ENCODE data around the gene SET.
"Not testable (repeated sequence)": the region's sequence is repeated elsewhere in the genome, so short reads cannot be mapped to it uniquely, and the experiment has no call there.

GRCh38 chr9:128666481-128666941 is 22.5 kb upstream of the SET start:
- not testable (repeated sequence) for TF ChIP-seq POLR2AphosphoS5 (IDR thresholded peaks at IDR 0.05; ENCODE audit: low read depth, low read length); CTCF (IDR thresholded peaks at IDR 0.05); SIN3A (IDR thresholded peaks at IDR 0.05; ENCODE audit: borderline replicate concordance, insufficient read depth, low read depth, low read length)
